ENCODE data around the gene FRK. TPM values are rescaled to one million over a fixed set of nuclear protein-coding genes. Genes with fewer than 3 reads are reported as not detected.

FRK gene
- polyA plus RNA-seq, 1 donor (not counting 4 experiments of a cell fraction or from before 2014, with no cell fraction given), result 2.4 TPM

DNA sequence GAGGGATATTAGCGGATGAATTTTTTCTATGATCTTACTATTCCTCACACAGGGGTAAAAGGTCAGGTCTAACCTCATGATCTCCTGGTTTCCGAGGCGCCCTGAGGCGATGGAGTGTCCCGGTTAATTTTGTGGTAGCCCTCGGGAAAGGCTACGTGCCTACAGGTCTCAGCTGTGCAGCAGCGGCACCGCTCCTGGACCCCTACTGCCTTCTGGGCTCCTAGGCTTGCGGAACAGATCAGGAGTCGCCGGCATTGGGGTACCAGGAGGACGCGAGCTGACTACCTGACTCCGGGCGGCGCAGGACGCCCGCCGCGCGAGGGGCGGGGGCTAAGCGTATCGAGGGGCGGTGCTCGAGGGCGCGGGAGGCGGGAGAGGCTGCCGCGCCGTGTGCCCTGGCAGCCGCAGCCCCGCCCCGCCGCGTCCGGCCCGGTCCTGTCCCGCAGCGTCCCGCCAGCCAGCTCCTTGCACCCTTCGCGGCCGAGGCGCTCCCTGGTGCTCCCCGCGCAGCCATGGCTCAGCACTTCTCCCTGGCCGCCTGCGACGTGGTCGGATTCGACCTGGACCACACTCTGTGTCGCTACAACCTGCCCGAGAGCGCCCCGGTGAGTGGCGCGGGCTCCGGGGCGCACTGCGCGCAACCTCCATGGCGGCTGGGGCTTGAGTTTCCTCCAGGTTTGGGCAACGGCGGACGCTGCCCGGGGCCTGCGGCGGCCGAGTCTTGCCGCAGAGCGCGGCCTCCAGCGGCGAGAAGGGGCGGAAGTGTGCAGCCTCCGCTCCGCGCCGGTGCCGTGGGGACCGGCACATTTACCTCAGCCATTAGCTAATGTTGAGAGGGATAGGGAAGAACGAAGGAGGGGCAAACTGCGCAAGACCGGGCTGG, 40.0 kb upstream of the FRK start, which contains the start of gene NT5DC1:
Gene NT5DC1 (plus strand): TSS at position 435 of the 883 bp plus-strand sequence. CDS start 78 bp downstream, at position 513.
- peak within 1 kb of the TSS; percentile 80 to 86 (median 82) for H3K4me3 ChIP-seq (ENCODE audit: control insufficient read depth in 2 of 3, extremely low read depth in 1 of 3, insufficient read depth in 2 of 3, low read depth in 1 of 3, low read length in 3 of 3)
- peak within 1 kb of the TSS; percentile 98 for H2AFZ ChIP-seq (ENCODE audit: control insufficient read depth, low read length)
- peaks cover 15% of the 10 kb centered on the region for H3K79me2 ChIP-seq (ENCODE audit: control insufficient read depth, insufficient read depth, low read length)
- no peaks in the 10 kb centered on the region for H3K27me3 ChIP-seq (ENCODE audit: control insufficient read depth, extremely low read depth, insufficient read depth, low read length)
- H3K4me1 ChIP-seq (ENCODE audit: control insufficient read depth, extremely low read depth, insufficient read depth, low read length), result peaks cover 9% of the 10 kb centered on the region
- H3K9me1 ChIP-seq (ENCODE audit: control insufficient read depth, extremely low read depth, insufficient read depth, low read length), result no peaks in the 10 kb centered on the region
- H4K20me1 ChIP-seq (ENCODE audit: control insufficient read depth, extremely low read depth, insufficient read depth, low read length), result no peaks in the 10 kb centered on the region
- H3K36me3 ChIP-seq (ENCODE audit: control insufficient read depth in 2 of 2, extremely low read depth in 1 of 2, insufficient read depth in 2 of 2, low read length in 2 of 2), result peaks cover 0 to 4% of the 10 kb centered on the region in 2 experiments
- FAIRE-seq, result no peak
- dilution Hi-C loops (cut with MboI; ENCODE audit: extremely low pct_ligation_motif_present, low sequenced_read_pairs), result no loop called here
- H3K9ac ChIP-seq (ENCODE audit: control insufficient read depth, extremely low read depth, insufficient read depth, low read length), result peak within 1 kb of the TSS; percentile 88
- DNase-seq (ENCODE audit: low read depth, low spot score), result no peak
- H3K9me3 ChIP-seq (ENCODE audit: control insufficient read depth, low read depth, low read length), result no peaks in the 10 kb centered on the region
- TF ChIP-seq CTCF (optimal IDR thresholded peaks at IDR 0.05 in 1 of 3, IDR thresholded peaks at IDR 0.05 in 1 of 3, conservative IDR thresholded peaks at IDR 0.05 in 1 of 3; ENCODE audit: extremely low read depth in 1 of 3, insufficient read depth in 2 of 3, low read length in 3 of 3), result peak; percentile 1 to 42 (median 24)
- no peak for TF ChIP-seq EZH2 (IDR thresholded peaks at IDR 0.05; ENCODE audit: low read length)
- H3K27ac ChIP-seq (ENCODE audit: control insufficient read depth, insufficient read depth, low read length), result peak within 1 kb of the TSS; percentile 74
- H3K4me2 ChIP-seq (ENCODE audit: control insufficient read depth, extremely low read depth, insufficient read depth, low read depth, low read length), result peak within 1 kb of the TSS; percentile 78

GRCh38 chr6:116099036-116099435, 38.3 kb upstream of the FRK start:
- no peak for FAIRE-seq
- no peak for DNase-seq (ENCODE audit: low read depth, low spot score)

More at GRCh38 chr6:116099036-116099435, 38.3 kb upstream of the FRK start:
- Histone ChIP-seq H3K27me3 (ENCODE audit: control insufficient read depth, extremely low read depth, insufficient read depth, low read length) (no peaks in the 10 kb centered on the region), H3K4me1 (ENCODE audit: control insufficient read depth, extremely low read depth, insufficient read depth, low read length) (peaks cover 8% of the 10 kb centered on the region), H3K9me3 (ENCODE audit: control insufficient read depth, low read depth, low read length) (no peaks in the 10 kb centered on the region), H3K4me2 (ENCODE audit: control insufficient read depth, extremely low read depth, insufficient read depth, low read depth, low read length) (no peak overlapping the region), H3K79me2 (ENCODE audit: control insufficient read depth, insufficient read depth, low read length) (peaks cover 14% of the 10 kb centered on the region), H3K36me3 (ENCODE audit: control insufficient read depth in 2 of 2, extremely low read depth in 1 of 2, insufficient read depth in 2 of 2, low read length in 2 of 2) (peaks cover 0 to 4% of the 10 kb centered on the region in 2 experiments), H4K20me1 (ENCODE audit: control insufficient read depth, extremely low read depth, insufficient read depth, low read length) (no peaks in the 10 kb centered on the region), H3K27ac (ENCODE audit: control insufficient read depth, insufficient read depth, low read length) (no peak overlapping the region), H3K9ac (ENCODE audit: control insufficient read depth, extremely low read depth, insufficient read depth, low read length) (no peak overlapping the region), H3K4me3 (ENCODE audit: control insufficient read depth in 2 of 3, extremely low read depth in 1 of 3, insufficient read depth in 2 of 3, low read depth in 1 of 3, low read length in 3 of 3) (no peak overlapping the region), H3K9me1 (ENCODE audit: control insufficient read depth, extremely low read depth, insufficient read depth, low read length) (no peaks in the 10 kb centered on the region), H2AFZ (ENCODE audit: control insufficient read depth, low read length) (no peak overlapping the region)
- dilution Hi-C loops (cut with MboI; ENCODE audit: extremely low pct_ligation_motif_present, low sequenced_read_pairs), result no loop called here
- TF ChIP-seq CTCF (optimal IDR thresholded peaks at IDR 0.05 in 1 of 3, IDR thresholded peaks at IDR 0.05 in 1 of 3, conservative IDR thresholded peaks at IDR 0.05 in 1 of 3; ENCODE audit: extremely low read depth in 1 of 3, insufficient read depth in 2 of 3, low read length in 3 of 3) (no peak), EZH2 (IDR thresholded peaks at IDR 0.05; ENCODE audit: low read length) (no peak)

Measured in keratinocyte (primary cell).